Adipose tissue (tissue), 3 donors: Measurements from ENCODE around the gene PCDHA1. TPM values are rescaled to one million over a fixed set of nuclear protein-coding genes. Genes with fewer than 3 reads are reported as not detected.

Source experiments
- H3K27ac ChIP-seq: one replicate; pipeline ENCODE4 v1.5.1; 2013; ENCODE audit warnings: low read depth, low read length
- WGBS, 3 donors: extraction: QIAGEN DNeasy Blood & Tissue Kit; methylation state at CpG; one replicate each; pipeline ENCODE4 v1.1.7; 2013; 5-methylcytosine and 5-hydroxymethylcytosine counted together
- polyA plus RNA-seq, 3 donors: library from polyadenylated mRNA; stranded (reverse); fragments of 200-250 nt; gene quantifications; one replicate each; pipeline ENCODE4 v1.2.3, GENCODE V29; 2013
- donor health status: healthy with polysubstance abuse.
- donor health status: Bipolar disorder and iron deficiency.
- donor health status: healthy.

The PCDHA1 gene
- polyA plus RNA-seq, 3 donors, result 0.03 to 0.11 TPM; not detected in 1

DNA sequence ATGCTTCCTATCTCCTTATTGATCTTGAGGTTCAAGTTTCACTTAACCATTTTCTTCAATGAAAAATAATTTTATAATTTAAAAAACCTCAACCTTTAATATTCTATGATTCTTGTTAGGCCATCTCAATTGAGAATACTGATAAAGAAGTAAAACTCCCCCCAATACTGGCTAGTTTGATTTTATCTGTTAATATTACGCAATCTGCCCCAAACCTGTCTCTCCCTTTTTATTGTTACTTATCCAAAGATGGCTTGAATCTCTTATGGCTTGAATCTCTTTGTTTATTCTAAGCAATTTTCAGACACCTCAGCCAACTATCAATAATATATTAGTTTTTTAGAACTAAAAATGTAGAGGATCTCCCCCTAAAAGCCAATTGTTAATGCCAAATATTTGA is 176.2 kb downstream of the PCDHA1 start:
- H3K27ac ChIP-seq, result no peak overlapping the region
- WGBS, 3 donors, result 81 to 91% (median 88%) methylated on average over 1 of the region's 1 CpG

DNA sequence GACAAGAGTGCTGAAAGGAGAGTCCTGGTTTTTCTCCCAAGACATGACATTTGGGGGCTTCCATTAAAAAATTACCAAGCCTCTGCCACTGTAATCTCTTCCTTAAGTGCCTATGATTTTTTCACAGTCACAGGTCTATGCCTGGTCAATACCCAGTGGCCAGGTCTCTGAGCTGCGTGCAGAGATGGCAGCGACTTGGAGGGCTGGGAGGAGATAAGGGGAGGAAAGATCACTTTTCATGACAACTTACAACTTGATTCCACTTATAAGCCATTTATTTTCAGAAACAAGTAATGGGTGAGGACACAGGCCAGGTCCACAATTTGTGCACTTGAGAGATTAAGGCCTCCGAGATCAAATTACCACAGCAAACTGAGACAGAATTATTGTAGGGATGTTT is 178.4 kb downstream of the PCDHA1 start:
- 54 to 76% (median 68%) methylated on average over 3 of the region's 3 CpGs for WGBS, 3 donors
- no peak overlapping the region for H3K27ac ChIP-seq

DNA sequence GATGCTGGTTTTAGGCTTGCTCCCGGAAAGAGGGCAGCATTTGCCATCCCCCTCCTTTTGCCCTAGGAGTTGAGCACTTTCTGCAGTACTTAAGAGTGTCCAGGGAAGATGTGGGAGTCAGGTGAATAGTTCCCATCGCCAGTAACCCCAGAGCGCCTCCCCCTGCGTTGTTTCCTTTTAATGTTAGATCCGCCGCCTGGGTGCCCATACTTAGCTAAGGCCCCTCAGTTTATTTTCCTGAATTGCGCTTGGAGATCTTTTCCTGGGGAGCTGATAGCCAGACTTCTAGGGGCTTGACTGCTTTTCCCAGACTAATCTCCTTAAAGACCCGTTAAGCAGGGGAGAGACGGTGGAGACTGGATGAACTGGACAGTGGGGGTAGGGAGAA is 180.0 kb downstream of the PCDHA1 start:
- no peak overlapping the region for H3K27ac ChIP-seq
- 3% methylated on average over 9 of the region's 9 CpGs for WGBS, 3 donors

DNA sequence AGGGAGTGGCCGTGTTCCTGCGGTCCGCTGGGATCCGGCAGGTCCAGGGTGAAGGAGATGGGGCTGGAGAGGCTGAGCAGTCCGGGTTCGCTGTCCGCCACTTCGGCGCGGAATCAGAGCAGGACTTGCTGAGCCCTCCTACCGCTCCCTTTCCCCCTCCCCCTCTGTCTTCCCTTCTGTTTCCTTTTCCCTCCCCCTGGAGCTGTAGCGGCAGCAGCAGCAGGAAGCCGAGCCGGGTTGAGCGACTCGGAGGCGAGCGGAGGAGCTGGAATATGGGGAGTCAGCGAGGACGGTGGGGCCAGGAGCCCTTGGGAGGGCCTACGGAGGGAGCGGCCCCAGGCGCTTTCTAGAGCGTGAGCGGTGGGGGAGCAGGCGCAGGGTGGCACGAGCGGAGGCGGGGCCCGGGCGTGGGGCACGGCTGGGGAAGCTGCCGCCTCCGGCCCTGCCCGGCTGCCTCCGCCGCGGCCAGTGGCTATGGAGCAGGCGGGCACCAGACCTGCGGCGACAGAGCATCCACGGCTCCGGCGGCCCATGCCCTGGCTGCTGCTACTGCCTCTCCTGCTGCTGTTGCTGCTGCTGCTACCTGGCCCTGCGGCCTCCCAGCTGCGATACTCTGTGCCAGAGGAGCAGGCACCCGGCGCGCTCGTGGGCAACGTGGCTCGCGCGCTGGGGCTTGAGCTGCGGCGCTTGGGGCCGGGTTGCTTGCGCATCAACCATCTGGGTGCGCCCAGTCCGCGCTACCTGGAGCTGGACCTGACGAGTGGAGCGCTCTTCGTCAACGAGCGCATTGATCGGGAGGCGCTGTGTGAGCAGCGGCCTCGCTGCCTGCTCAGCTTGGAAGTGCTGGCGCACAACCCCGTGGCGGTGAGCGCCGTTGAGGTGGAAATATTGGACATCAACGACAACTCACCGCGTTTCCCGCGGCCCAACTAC is 180.6 kb downstream of the PCDHA1 start, which contains the start of gene PCDHAC2:
Gene PCDHAC2, plus strand, starts transcription at position 184 of the 933 bp plus-strand sequence. Its CDS starts 291 bp downstream, at position 475.
- no peak within 1 kb of the TSS for H3K27ac ChIP-seq
- WGBS, 3 donors, result 1 to 3% (median 2%) methylated on average over 69 to 80 of the region's 80 CpGs

DNA sequence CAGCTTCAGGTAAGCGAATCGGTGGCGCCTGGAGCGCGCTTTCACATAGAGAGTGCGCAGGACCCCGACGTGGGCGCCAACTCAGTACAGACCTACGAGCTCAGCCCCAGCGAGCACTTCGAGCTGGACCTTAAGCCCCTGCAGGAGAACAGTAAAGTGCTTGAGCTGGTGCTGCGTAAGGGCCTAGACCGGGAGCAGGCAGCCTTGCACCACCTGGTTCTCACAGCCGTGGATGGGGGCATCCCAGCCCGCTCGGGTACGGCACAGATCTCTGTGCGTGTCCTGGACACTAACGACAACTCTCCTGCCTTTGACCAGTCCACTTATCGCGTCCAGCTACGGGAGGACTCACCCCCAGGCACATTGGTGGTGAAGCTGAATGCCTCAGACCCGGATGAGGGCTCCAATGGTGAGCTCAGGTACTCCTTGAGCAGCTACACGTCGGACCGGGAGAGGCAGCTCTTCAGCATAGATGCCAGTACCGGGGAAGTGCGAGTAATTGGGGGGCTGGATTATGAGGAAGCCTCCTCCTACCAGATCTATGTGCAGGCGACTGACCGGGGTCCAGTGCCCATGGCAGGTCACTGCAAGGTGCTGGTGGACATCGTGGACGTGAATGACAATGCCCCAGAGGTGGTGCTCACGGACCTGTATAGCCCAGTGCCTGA is 181.4 kb downstream of the PCDHA1 start:
- WGBS, 3 donors, result 28 to 43% (median 34%) methylated on average over 34 of the region's 34 CpGs
- no peak overlapping the region for H3K27ac ChIP-seq

DNA sequence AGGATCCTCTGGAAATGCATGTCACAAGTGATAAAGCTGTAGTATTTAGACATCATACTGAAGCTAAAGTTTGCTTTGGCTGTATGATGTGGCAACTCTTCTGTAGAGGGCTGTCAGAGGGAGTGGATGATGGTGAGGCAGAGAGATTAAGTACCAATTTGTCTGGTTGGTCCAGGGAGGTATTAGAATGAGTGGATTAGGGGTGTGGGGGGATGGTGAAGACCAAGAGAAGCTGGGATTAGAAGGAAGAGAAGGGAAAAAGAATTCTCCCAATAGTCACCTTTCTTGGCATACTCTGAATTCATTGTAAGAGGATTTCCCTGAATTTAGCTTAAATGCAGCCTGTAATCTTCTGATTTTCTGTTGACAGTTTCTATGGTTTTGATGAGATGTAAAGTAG is 183.9 kb downstream of the PCDHA1 start:
- H3K27ac ChIP-seq, result no peak overlapping the region

DNA sequence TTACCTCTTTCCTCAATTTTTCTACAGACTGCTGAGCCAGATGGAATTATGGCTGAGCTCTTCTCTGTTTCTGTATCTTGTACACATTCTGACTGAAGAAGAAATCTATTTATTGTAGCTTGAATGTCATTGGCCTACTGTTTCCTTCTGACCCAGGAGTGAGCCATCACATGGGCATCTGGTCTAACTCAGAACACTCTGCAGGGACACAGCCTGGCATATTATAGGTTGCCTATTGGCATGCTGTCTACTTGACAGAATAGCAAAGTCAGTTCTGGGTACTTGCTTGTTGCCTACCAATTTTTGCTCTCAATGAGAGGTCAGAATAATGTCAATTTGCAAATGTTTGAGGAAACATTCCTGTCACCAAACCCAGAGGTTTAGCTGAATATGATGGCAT is 187.6 kb downstream of the PCDHA1 start:
- H3K27ac ChIP-seq, result no peak overlapping the region

DNA sequence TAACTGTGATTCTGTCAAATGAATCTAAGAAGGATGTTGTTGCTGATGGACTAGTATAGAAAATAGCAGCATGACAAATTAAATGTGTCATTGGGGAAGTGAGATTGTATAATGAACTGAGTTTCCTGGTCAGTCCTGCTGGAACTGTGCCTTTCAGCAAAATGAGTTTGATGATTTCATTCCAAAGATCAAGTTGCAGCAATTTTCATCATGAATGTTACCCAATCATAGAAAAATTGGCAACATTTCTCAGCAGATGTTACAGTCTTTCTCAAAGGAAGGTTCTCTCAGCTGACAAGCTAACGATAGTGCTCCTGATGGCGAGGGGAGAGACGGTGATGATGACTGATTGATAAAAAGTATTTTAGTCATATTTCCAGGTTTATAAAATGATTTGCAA is 191.1 kb downstream of the PCDHA1 start:
- no peak overlapping the region for H3K27ac ChIP-seq
- 61 to 71% (median 62%) methylated on average over 3 of the region's 3 CpGs for WGBS, 3 donors

DNA sequence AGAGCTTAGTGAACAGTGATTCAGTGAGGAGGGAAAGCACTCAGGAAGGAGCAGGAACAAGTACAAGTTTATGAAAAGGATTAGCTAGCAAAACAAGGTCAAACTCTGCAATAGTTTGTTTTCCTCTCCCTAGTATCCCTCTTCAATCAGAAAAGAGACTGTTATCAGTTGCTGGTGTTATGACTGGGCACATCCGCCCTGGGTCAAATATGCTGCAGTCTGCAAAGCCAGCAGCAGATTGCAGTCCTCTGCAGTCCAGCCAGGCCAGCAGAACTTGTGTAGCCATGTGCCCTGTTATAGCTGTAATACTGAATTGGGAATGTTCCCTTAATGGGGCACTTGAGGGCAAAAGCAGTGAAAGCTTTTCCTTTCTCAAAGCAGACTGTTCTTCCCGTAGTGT is 192.3 kb downstream of the PCDHA1 start:
- WGBS, 3 donors, result 65 to 68% (median 66%) methylated on average over 2 of the region's 2 CpGs
- H3K27ac ChIP-seq, result no peak overlapping the region

DNA sequence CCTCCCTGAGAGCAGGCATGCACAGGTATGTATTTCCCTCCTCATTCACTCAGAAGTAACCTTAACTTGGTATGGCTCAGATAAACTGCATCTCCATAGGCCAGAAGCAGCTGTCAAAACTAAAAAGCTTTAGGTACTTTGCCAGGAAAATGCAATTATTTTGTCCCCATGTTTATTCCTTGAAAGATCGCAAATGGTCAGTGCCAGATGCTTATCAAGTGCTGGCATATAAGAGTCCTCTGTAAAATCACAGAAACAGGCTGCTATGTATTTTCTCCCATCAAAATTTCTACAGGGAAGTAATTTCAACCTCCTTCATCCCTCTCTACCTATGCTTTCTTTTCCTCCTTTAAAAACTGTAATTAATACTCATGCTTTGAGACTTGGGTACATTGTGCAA is 193.0 kb downstream of the PCDHA1 start:
- no peak overlapping the region for H3K27ac ChIP-seq
- WGBS, 3 donors, result 88 to 100% (median 98%) methylated on average over 1 of the region's 1 CpG

DNA sequence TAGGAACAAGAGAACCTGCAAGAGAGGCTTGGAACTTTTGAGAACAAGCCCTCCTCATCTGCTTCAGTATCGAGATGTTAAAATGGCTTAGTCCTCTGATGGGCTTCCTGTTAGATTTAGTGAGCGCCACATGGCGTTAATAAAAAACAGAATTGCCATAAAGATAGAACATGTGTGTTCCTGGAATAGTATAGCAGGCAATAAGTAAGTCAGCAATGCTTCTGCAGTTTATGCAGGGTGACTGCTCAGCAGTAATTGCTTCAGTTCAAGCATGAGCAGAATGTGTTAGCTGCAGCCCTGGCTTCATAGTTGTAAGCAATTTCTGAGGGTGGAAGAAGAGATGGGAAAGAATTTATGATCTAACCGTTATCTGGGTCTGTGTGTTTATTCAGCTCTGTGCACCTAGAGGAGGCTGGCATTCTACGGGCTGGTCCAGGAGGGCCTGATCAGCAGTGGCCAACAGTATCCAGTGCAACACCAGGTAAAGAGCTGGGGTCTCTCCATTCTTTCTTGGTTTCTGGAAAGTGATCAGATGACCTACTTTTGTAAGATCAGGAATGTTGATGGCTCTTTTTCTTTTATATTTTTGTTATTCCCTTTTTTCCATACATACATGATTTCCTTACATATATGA is 196.3 kb downstream of the PCDHA1 start:
- H3K27ac ChIP-seq, result no peak overlapping the region
- 77 to 93% (median 80%) methylated on average over 5 of the region's 5 CpGs for WGBS, 3 donors

DNA sequence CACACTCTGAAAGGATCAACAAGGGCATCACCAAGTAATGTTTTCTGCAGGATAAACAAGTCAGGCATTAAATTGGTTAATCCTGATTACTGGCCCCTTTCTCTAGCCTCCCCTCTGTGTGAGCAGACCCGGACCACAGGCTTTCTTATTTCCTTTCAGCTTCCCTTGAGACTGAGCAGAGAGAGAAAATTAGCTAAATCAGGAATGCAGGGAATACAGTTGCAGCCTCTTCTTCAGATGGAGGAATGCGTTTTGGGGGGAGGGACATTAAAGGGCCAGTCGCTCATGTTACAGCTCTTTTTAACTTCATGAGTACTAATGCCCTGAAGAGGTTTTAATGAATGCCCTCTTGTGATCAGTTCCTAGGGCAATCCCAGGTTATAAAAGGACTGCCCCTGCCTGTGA is 200.2 kb downstream of the PCDHA1 start:
- no peak overlapping the region for H3K27ac ChIP-seq
- 7 to 16% (median 11%) methylated on average over 3 of the region's 3 CpGs for WGBS, 3 donors

DNA sequence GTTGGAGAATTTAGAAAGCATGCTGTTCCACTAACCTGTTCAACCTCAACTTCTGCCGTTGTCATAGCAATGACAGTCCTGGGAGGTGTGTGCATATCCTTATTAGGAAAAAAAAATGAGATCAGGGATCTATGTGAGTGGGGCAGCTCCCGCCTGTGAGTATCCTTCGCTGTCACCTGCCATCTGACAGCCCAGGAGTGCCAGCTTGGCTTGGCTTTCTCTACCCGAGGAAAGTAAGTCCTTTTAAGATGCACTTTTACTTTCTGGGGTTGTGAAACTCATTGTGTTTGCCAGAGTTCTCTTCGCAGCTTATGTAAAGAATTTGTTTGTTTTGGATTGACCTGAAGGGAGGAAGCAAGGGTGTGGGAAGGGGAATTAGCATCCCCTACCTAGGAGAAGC is 202.2 kb downstream of the PCDHA1 start:
- no peak overlapping the region for H3K27ac ChIP-seq
- 36 to 62% (median 61%) methylated on average over 5 of the region's 5 CpGs for WGBS, 3 donors

DNA sequence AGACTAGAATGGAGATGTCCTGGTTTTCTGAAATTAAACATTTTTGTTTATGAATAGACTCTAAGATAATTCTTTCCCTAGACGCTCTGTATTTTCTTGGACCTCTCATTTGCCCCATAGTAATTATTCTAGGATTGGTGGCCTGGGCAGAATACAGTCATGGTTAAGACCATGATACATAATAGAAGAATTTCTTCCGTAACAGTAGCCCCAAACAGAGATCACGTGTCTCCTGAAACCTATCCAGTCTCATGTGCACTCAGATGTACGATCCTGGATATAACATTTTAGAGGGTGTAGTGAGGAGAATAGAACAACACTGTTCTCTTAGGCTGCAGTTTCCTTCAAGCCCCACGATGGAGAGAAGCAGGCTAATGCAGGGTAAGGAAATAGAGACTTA is 202.7 kb downstream of the PCDHA1 start:
- H3K27ac ChIP-seq, result no peak overlapping the region
- WGBS, 3 donors, result 64 to 85% (median 85%) methylated on average over 5 of the region's 5 CpGs

DNA sequence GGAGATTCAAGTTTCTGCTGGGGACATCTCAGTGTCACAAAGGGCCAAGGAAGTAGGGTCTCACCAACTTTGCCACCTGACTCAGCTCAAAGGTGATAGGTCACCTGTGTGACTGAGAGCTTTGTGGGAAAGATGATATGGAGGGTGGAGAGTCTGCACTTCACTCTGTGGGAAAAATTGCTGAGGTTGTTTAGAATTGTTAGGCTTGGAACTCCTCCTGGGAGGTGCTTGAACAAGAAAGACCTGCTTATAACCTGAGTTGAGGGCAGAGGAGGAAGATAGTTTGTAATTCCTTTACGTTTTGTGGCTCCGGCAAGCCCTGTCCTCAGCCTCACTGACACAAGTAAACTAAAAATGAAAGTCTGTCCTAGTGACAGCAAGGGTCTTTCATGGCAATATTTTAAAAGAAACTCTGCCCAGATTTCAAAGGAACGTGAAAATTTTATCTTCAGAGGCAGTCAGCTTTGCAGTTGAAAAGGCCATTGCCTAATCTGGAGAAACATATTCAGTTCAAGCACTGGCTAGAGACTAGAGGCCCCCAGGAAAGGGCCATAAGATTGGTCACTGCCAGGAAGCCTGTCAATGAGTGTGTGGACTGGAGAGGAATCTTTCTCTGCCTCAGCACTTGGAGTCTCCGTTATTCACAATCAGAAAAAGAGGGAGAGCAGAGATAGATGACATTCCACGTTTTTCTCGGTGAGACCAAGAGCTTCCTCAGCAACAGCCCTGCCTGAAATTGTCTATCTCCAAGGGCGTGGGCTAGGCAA is 203.5 kb downstream of the PCDHA1 start:
- H3K27ac ChIP-seq, result no peak overlapping the region
- 56 to 67% (median 65%) methylated on average over 7 of the region's 7 CpGs for WGBS, 3 donors

DNA sequence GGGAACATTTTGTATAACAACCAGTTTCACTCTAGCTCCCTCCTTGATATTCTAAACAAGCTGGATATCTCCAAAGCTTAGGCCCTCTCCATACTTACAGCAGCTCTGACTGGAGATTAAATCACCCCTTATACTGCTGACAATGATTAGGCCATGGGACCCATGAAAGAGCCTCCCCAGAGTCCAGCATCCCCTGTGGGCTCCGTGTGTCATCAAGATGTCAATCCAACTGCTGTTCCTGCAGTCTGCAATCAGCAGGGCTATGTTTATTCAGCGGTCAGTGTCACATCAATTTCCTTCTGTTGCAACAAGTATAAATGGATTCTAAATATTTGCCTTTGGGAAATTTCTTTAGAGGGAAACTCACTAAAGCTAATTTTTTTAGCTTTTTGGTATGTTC is 206.9 kb downstream of the PCDHA1 start:
- 51 to 65% (median 64%) methylated on average over 2 of the region's 2 CpGs for WGBS, 3 donors
- H3K27ac ChIP-seq, result no peak overlapping the region

DNA sequence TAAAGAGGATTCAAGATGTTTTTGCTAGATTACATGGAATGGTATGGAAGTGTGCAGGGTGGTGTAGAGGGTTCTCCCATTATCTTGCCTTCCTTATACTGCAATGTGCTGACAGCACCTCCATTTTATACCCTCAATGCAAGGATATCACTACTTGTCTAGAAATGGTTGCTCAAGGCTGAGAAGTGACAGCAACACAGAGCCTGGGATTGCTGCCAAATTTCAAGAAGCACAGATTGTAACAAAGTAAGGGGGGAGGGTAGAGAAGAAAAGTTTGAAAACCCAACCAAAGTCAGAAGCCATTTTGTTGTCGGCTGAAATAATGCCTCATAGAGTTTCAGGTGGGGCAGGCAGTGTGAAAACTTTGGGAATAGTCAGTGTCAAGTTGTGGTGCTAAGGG is 210.1 kb downstream of the PCDHA1 start:
- 71 to 82% (median 74%) methylated on average over 1 of the region's 1 CpG for WGBS, 3 donors
- H3K27ac ChIP-seq, result no peak overlapping the region

DNA sequence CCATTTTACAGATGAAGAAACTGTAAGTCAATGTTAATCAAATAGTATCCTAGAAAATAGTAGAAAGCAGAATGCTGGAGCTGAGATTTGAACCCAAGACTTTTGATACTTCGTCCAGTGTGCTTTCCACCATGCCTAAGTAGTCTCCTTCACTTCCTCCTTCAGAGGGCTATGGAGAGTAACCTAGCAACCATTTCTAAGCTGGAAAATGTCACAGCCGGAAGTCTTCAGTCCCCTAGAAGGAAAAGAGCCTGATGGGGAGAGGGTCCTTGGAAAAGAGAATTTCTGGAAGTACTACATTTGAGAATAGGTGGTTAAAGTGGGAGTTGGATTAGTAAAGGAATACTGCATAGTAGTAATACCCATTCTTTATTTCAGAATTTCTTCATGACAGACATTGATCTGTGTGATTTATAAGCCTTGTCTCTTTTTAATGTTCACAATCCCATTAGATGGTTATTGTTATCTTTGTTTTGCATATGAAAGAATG is 213.0 kb downstream of the PCDHA1 start:
- 62 to 72% (median 69%) methylated on average over 2 of the region's 2 CpGs for WGBS, 3 donors
- no peak overlapping the region for H3K27ac ChIP-seq

DNA sequence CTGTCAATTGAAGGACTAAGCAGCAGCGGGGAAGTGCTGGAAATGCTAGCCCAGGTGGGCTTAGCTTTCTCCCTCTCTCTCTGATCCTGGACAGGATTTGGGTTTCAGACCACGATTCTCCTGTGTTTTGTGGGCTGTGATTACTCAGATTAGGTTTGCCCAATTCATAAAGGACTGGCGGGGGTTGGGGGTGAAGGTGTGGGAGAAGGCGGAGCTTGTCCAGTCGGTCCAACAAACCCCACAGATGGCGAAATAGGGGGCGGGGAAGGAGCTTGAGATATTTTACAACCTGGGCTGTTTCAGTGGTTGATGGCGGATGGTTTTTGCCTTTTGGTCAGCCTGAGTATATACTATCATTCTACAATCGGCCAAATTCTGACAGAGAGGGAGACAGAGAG is 215.5 kb downstream of the PCDHA1 start:
- no peak overlapping the region for H3K27ac ChIP-seq
- WGBS, 3 donors, result 4 to 5% (median 5%) methylated on average over 9 of the region's 9 CpGs
